Neural cell (in vitro differentiated cells): ENCODE data around the gene LCN2. TPM values are rescaled to one million over a fixed set of nuclear protein-coding genes. Genes with fewer than 3 reads are reported as not detected.

Experiments
- H2AFZ ChIP-seq: fragments of 200-600, 300-800 bp; sonication (generic), shearing (Covaris generic); 2 replicates; pipeline ENCODE4 v1.6.0; 2014; ENCODE audit warnings: low read depth, mild to moderate bottlenecking, antibody characterized with exemption, low read length, moderate library complexity
- H3F3A ChIP-seq: fragments of 200-600 bp; shearing (Covaris generic); 2 replicates; pipeline ENCODE4 v1.6.1; 2016; ENCODE audit warnings: mild to moderate bottlenecking, moderate library complexity, mixed read lengths, antibody characterized with exemption, low read length; ENCODE audit not compliant: insufficient read depth, poor library complexity, severe bottlenecking
- H3K27ac ChIP-seq: fragments of 200-600, 300-800 bp; sonication (generic), shearing (Covaris generic); 2 replicates; pipeline ENCODE4 v1.5.1; 2014; ENCODE audit warnings: mild to moderate bottlenecking, low read length, moderate library complexity
- H3K27me3 ChIP-seq: fragments of 300-800, 200-600 bp; sonication (generic), shearing (Covaris generic); 2 replicates; pipeline ENCODE4 v1.6.0; 2014; ENCODE audit warnings: mild to moderate bottlenecking, low read depth, low read length, moderate library complexity; ENCODE audit not compliant: insufficient read depth
- H3K36me3 ChIP-seq: fragments of 300-800, 200-600 bp; sonication (generic), shearing (Covaris generic); 2 replicates; pipeline ENCODE4 v1.5.1; 2014; ENCODE audit warnings: mild to moderate bottlenecking, antibody characterized with exemption, low read length, moderate library complexity; ENCODE audit not compliant: insufficient read depth
- H3K4me2 ChIP-seq: fragments of 300-800, 200-600 bp; sonication (generic), shearing (Covaris generic); 2 replicates; pipeline ENCODE4 v1.6.0; 2014; ENCODE audit warnings: mild to moderate bottlenecking, low read length
- H3K4me3 ChIP-seq: fragments of 300-800, 200-600 bp; sonication (generic), shearing (Covaris generic); 2 replicates; pipeline ENCODE4 v1.5.1; 2014; ENCODE audit warnings: mild to moderate bottlenecking, low read length, moderate library complexity
- H3K79me2 ChIP-seq: fragments of 200-600 bp; shearing (Covaris generic); replicated peaks from 2 replicates; pipeline ENCODE4 v1.6.0; 2014; ENCODE audit warnings: mild to moderate bottlenecking, low read length, moderate library complexity; ENCODE audit not compliant: insufficient read depth
- H3K9ac ChIP-seq: fragments of 300-800, 200-600 bp; sonication (generic), shearing (Covaris generic); 2 replicates; pipeline ENCODE4 v1.6.1; 2016; ENCODE audit warnings: mild to moderate bottlenecking, low read length, mixed read lengths
- H3K9me2 ChIP-seq: fragments of 200-600 bp; shearing (Covaris generic); 2 replicates; pipeline ENCODE4 v1.6.1; 2016; ENCODE audit warnings: mild to moderate bottlenecking, low read length, mixed read lengths; ENCODE audit not compliant: insufficient read depth
- H3K9me3 ChIP-seq: fragments of 200-600, 300-800 bp; sonication (generic), shearing (Covaris generic); 2 replicates; pipeline ENCODE4 v1.6.1; 2016; ENCODE audit warnings: mild to moderate bottlenecking, mixed run types, low read length, moderate library complexity, mixed read lengths
- H4K20me1 ChIP-seq: fragments of 200-600 bp; shearing (Covaris generic); 2 replicates; pipeline ENCODE4 v1.6.1; 2016; ENCODE audit warnings: mild to moderate bottlenecking, mixed run types; ENCODE audit not compliant: insufficient read depth
- EP300 ChIP-seq: fragments of 450-650 bp; conservative IDR thresholded peaks from 2 replicates; pipeline ENCODE4 v1.6.1; 2014; ENCODE audit warnings: antibody characterized with exemption, mild to moderate bottlenecking, moderate library complexity; ENCODE audit not compliant: poor library complexity, severe bottlenecking
- EZH2 ChIP-seq: fragments of 200-600, 300-800 bp; shearing (Covaris generic), sonication (generic); IDR thresholded peaks from 2 replicates; pipeline ENCODE4 v1.6.1; 2014; ENCODE audit warnings: antibody characterized with exemption, low read length, borderline replicate concordance, mild to moderate bottlenecking; ENCODE audit not compliant: insufficient read depth, poor library complexity, severe bottlenecking
- MXI1 ChIP-seq: fragments of 450-650 bp; conservative IDR thresholded peaks from 2 replicates; pipeline ENCODE4 v1.6.1; 2014; ENCODE audit warnings: antibody characterized with exemption, mild to moderate bottlenecking; ENCODE audit not compliant: poor library complexity, severe bottlenecking
- POLR2AphosphoS5 ChIP-seq: IDR thresholded peaks from 2 replicates; pipeline ENCODE4 v1.6.1; 2012
- RAD21 ChIP-seq: fragments of 450-650 bp; conservative IDR thresholded peaks from 2 replicates; pipeline ENCODE4 v1.6.1; 2014; ENCODE audit warnings: antibody characterized with exemption, mild to moderate bottlenecking, moderate library complexity
- SMC3 ChIP-seq: fragments of 450-650 bp; conservative IDR thresholded peaks from 2 replicates; pipeline ENCODE4 v1.6.1; 2014; ENCODE audit warnings: antibody characterized with exemption, mild to moderate bottlenecking, moderate library complexity; ENCODE audit not compliant: poor library complexity
- TAF1 ChIP-seq: IDR thresholded peaks from 2 replicates; pipeline ENCODE4 v1.6.1; 2012; ENCODE audit warnings: low read depth
- polyA plus RNA-seq: library from polyadenylated mRNA; depleted of rRNA; stranded (reverse); fragments of >200 nt; gene quantifications from 2 replicates; pipeline ENCODE4 v1.2.3, GENCODE V29; 2014
- TF ChIP-seq, protein P1 (sequence below): IDR thresholded peaks from 2 replicates; pipeline ENCODE4 v1.6.1; 2012; ENCODE audit warnings: borderline replicate concordance
- TF ChIP-seq, protein P2 (sequence below): fragments of 450-650 bp; IDR thresholded peaks from 2 replicates; pipeline ENCODE4 v1.5.1; 2014; ENCODE audit warnings: antibody characterized with exemption, mild to moderate bottlenecking, moderate library complexity; ENCODE audit not compliant: poor library complexity, severe bottlenecking

LCN2 gene
- polyA plus RNA-seq, 1 donor from 2014 or later = not detected

DNA sequence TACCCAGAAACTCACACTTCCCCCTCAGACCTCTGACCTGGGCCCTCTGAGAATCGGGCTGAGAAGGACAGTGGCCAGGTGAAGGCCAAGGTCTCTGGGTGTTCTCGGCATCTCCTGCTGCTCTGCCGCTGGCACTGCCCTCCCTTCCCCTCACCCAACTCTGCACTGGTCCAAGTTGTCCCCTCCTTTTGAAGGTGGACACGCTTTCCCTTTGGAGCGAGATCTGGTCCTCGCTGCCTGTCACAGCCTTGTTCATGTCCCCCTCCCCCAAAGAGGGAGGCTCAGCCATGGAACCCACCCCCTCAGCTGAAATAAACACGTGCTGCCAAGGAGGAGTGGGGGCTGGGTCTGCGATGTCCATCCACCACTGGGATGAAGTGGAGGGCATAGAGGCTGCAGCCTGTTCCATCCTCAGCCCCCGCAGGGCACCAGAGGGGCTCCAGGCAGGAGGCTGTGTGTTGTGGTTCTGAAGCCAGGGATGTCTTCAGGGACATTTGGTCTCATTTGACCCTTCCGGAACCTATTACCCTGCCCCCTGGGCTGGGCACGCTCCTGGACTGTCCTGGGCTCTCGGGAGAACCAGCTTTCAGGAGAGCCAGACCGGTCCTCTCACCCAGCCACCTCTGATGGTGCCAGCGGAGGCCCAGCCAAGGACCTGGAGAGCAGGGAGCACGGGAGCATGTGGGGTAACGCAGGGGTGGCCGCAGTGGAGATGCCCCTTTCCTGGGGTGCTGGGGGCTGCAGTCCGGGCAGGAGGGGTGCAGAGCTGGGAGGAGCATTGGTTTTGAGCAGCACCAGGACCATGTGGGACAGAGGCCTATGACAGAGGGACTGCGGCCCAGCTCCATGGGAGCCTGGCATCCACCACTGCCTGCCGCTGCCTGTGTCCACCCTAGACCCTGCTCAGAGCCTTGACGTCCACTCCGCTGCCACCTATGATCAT, 4.7 kb upstream of the LCN2 start:
- Histone ChIP-seq H3K9ac (no peak overlapping the region), H3K4me2 (no peak overlapping the region), H2AFZ (no peak overlapping the region), H3K27ac (no peak overlapping the region), H3K4me3 (no peak overlapping the region), H3K9me3 (no peaks in the 10 kb centered on the region), H3K27me3 (no peaks in the 10 kb centered on the region), H3K9me2 (no peaks in the 10 kb centered on the region), H3F3A (no peaks in the 10 kb centered on the region), H3K36me3 (no peaks in the 10 kb centered on the region), H3K79me2 (no peaks in the 10 kb centered on the region), H4K20me1 (no peaks in the 10 kb centered on the region)
- TF ChIP-seq TAF1 (no peak), MXI1 (no peak), POLR2AphosphoS5 (no peak), EP300 (no peak), RAD21 (no peak), SMC3 (no peak), EZH2 (no peak)
- TF ChIP-seq, protein P1, sequence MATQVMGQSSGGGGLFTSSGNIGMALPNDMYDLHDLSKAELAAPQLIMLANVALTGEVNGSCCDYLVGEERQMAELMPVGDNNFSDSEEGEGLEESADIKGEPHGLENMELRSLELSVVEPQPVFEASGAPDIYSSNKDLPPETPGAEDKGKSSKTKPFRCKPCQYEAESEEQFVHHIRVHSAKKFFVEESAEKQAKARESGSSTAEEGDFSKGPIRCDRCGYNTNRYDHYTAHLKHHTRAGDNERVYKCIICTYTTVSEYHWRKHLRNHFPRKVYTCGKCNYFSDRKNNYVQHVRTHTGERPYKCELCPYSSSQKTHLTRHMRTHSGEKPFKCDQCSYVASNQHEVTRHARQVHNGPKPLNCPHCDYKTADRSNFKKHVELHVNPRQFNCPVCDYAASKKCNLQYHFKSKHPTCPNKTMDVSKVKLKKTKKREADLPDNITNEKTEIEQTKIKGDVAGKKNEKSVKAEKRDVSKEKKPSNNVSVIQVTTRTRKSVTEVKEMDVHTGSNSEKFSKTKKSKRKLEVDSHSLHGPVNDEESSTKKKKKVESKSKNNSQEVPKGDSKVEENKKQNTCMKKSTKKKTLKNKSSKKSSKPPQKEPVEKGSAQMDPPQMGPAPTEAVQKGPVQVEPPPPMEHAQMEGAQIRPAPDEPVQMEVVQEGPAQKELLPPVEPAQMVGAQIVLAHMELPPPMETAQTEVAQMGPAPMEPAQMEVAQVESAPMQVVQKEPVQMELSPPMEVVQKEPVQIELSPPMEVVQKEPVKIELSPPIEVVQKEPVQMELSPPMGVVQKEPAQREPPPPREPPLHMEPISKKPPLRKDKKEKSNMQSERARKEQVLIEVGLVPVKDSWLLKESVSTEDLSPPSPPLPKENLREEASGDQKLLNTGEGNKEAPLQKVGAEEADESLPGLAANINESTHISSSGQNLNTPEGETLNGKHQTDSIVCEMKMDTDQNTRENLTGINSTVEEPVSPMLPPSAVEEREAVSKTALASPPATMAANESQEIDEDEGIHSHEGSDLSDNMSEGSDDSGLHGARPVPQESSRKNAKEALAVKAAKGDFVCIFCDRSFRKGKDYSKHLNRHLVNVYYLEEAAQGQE = no peak
- TF ChIP-seq, protein P2, sequence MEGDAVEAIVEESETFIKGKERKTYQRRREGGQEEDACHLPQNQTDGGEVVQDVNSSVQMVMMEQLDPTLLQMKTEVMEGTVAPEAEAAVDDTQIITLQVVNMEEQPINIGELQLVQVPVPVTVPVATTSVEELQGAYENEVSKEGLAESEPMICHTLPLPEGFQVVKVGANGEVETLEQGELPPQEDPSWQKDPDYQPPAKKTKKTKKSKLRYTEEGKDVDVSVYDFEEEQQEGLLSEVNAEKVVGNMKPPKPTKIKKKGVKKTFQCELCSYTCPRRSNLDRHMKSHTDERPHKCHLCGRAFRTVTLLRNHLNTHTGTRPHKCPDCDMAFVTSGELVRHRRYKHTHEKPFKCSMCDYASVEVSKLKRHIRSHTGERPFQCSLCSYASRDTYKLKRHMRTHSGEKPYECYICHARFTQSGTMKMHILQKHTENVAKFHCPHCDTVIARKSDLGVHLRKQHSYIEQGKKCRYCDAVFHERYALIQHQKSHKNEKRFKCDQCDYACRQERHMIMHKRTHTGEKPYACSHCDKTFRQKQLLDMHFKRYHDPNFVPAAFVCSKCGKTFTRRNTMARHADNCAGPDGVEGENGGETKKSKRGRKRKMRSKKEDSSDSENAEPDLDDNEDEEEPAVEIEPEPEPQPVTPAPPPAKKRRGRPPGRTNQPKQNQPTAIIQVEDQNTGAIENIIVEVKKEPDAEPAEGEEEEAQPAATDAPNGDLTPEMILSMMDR = no peak

DNA sequence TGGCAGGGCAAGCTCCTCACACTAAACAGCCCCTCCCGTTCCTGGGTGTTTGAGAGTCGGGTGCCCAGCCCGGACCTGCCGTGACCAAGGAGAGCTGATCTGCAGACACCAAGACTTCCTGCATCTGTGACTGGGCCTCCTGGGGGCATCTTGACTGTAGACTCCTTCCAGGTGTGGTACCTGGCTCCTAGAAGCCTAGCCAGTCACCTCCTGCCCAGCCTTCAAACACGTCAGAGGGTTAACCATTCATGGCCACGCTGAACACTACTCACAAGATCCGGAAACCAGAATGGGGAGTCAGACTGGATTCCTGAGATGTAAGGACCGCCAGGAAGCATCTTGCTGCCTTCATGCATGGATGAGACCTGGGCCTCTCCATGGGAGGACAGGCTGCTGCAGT, 3.7 kb upstream of the LCN2 start:
- Histone ChIP-seq H2AFZ (no peak overlapping the region), H3K4me3 (no peak overlapping the region), H3K36me3 (no peaks in the 10 kb centered on the region), H3K27ac (no peak overlapping the region), H3K9ac (no peak overlapping the region), H3F3A (no peaks in the 10 kb centered on the region), H3K4me2 (no peak overlapping the region), H4K20me1 (no peaks in the 10 kb centered on the region), H3K79me2 (no peaks in the 10 kb centered on the region), H3K9me2 (no peaks in the 10 kb centered on the region), H3K9me3 (no peaks in the 10 kb centered on the region), H3K27me3 (no peaks in the 10 kb centered on the region)
- TF ChIP-seq RAD21 = no peak
- no peak for TF ChIP-seq POLR2AphosphoS5
- no peak for TF ChIP-seq MXI1
- TF ChIP-seq, protein P1 = no peak
- TF ChIP-seq, protein P2 = no peak
- no peak for TF ChIP-seq EP300
- TF ChIP-seq TAF1 = no peak
- no peak for TF ChIP-seq EZH2
- TF ChIP-seq SMC3 = no peak
